ENCODE measurements around the gene CDH18.

- TF ChIP-seq CTCF (IDR thresholded peaks at IDR 0.05; ENCODE audit: low read length) (no peak), EZH2 (IDR thresholded peaks at IDR 0.05; ENCODE audit: borderline replicate concordance, low read length) (no peak)
Measured at GRCh38 chr5:20032896-20033295, 44.9 kb upstream of the CDH18 start.

All from OCI-LY1 (cell line).